ENCODE data around the gene SCTR.
A peak's percentile ranks its signal among the peaks of the same experiment; 100 is the strongest.

Gene SCTR

DNA sequence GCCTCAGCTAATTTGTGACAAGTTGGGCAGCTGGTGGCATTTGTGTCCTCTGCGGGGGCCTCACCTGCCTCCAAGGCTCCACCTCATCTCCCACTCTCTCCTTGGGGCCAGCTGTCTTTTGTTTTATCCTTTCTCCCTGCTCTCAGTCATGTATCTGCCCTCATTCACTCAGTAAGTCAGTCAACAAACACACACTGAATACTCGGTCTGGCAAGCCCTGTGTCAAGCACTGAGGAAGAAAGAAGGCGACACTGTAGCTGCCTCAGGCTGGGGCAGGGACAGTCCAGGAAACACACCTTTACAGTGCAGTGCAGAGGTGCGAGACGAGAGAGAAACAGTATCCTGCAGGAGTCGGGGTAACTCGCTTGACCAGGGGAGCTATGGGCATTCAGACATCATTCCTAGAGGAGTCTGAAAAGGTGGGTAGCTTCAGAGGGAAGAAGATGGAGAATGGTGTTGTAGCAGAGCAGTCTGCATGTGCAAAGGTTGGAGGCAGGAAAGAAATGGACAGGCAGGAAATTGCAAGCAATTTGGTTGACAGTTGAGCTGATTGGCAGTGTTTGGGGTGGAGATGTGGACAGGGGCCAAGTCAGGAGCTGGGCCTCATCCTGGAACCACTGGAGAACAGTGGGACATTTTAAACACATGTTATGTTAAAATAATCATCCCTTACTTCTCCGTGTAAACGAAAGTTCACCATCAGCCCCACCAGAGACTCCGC lies 34.9 kb downstream of the SCTR start:
- no peak overlapping the region for H3K27ac ChIP-seq (ENCODE audit: low read depth, low read length)
- H3K4me3 ChIP-seq (ENCODE audit: low read depth in 1 of 2, low read length in 2 of 2) = peak overlapping the region in 1 of 2 donors; percentile 22
- no peaks in the 10 kb centered on the region for H3K9me3 ChIP-seq (ENCODE audit: control insufficient read depth in 1 of 2, low read length in 2 of 2)
- no peaks in the 10 kb centered on the region for H3K36me3 ChIP-seq (ENCODE audit: control insufficient read depth in 1 of 2, insufficient read depth in 2 of 2, low read length in 2 of 2)
- H3K27me3 ChIP-seq (ENCODE audit: control insufficient read depth in 1 of 2, insufficient read depth in 2 of 2, low read length in 2 of 2) = peaks cover 0 to 7% of the 10 kb centered on the region in 2 donors
- H3K9ac ChIP-seq (ENCODE audit: low read depth in 1 of 2, low read length in 2 of 2) = no peak overlapping the region
- peaks cover 55 to 68% of the 10 kb centered on the region in 2 donors for H3K4me1 ChIP-seq (ENCODE audit: control insufficient read depth in 1 of 2, insufficient read depth in 2 of 2, low read length in 2 of 2)

DNA sequence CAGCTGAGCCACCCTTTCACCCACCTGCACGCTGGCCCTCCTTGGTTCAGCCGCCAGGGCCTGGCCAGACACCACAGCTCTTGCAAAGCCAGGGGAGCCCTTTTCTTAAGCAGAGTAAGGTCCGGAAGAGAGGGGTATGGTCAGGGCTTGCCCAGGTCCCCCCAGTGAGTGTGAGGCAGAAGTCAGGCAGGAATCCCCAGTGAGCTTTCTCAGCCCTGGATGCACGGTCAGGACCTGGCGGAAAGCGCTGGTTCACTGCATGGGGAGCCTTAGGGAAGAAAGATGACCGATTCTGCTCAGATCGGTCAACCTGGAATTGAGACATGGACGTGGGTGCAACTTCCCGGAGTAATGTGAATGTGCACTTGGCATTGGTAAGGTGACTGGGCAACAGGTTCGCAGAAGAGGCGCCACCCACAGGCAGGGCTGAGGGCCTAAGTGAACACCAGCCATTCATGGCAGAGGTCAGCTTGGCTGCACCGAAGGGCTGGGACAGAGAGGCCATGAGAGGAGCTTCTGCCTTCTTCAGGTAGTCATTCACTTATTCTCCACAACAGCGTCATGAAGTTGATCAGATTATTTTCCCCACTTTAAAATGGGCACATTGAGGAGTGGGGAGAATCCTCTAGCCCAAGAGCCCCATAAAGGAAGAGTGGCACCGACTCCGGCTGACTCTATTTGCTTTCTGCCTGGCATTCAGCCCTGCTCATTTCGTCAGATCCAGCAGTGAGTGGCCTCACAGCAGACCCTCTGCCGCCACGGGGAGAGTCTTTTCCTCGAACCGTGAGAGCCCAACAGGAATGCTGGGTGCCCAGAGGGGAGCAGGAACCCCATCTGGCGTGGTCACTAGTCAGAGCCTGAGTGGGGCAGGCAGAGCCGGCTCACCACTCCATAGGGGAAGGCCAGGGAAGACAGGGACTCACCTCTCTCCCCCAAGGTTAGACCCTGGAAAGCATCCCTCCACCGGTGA lies 35.8 kb downstream of the SCTR start:
- H3K27ac ChIP-seq (ENCODE audit: low read depth, low read length) = peak overlapping the region; percentile 73
- no peaks in the 10 kb centered on the region for H3K36me3 ChIP-seq (ENCODE audit: control insufficient read depth in 1 of 2, insufficient read depth in 2 of 2, low read length in 2 of 2)
- peak overlapping the region in 1 of 2 donors; percentile 15 for H3K4me3 ChIP-seq (ENCODE audit: low read depth in 1 of 2, low read length in 2 of 2)
- peaks cover 55 to 68% of the 10 kb centered on the region in 2 donors for H3K4me1 ChIP-seq (ENCODE audit: control insufficient read depth in 1 of 2, insufficient read depth in 2 of 2, low read length in 2 of 2)
- H3K9me3 ChIP-seq (ENCODE audit: control insufficient read depth in 1 of 2, low read length in 2 of 2) = no peaks in the 10 kb centered on the region
- peak overlapping the region; percentile 37 to 54 for H3K9ac ChIP-seq (ENCODE audit: low read depth in 1 of 2, low read length in 2 of 2)
- peaks cover 0 to 3% of the 10 kb centered on the region in 2 donors for H3K27me3 ChIP-seq (ENCODE audit: control insufficient read depth in 1 of 2, insufficient read depth in 2 of 2, low read length in 2 of 2)

GRCh38 chr2:119487434-119488244 lies 36.6 kb downstream of the SCTR start:
- Histone ChIP-seq H3K9ac (ENCODE audit: low read depth in 1 of 2, low read length in 2 of 2) (peak overlapping the region; percentile 54 to 56), H3K9me3 (ENCODE audit: control insufficient read depth in 1 of 2, low read length in 2 of 2) (no peaks in the 10 kb centered on the region), H3K27ac (ENCODE audit: low read depth, low read length) (peak overlapping the region; percentile 74), H3K27me3 (ENCODE audit: control insufficient read depth in 1 of 2, insufficient read depth in 2 of 2, low read length in 2 of 2) (peaks cover 0 to 3% of the 10 kb centered on the region in 2 donors), H3K36me3 (ENCODE audit: control insufficient read depth in 1 of 2, insufficient read depth in 2 of 2, low read length in 2 of 2) (no peaks in the 10 kb centered on the region), H3K4me3 (ENCODE audit: low read depth in 1 of 2, low read length in 2 of 2) (peak overlapping the region in 1 of 2 donors; percentile 15), H3K4me1 (ENCODE audit: control insufficient read depth in 1 of 2, insufficient read depth in 2 of 2, low read length in 2 of 2) (peaks cover 55 to 68% of the 10 kb centered on the region in 2 donors)

- Histone ChIP-seq H3K36me3 (ENCODE audit: control insufficient read depth in 1 of 2, insufficient read depth in 2 of 2, low read length in 2 of 2) (no peaks in the 10 kb centered on the region), H3K27ac (ENCODE audit: low read depth, low read length) (no peak overlapping the region), H3K9me3 (ENCODE audit: control insufficient read depth in 1 of 2, low read length in 2 of 2) (no peaks in the 10 kb centered on the region), H3K4me3 (ENCODE audit: low read depth in 1 of 2, low read length in 2 of 2) (no peak overlapping the region), H3K4me1 (ENCODE audit: control insufficient read depth in 1 of 2, insufficient read depth in 2 of 2, low read length in 2 of 2) (peaks cover 52 to 62% of the 10 kb centered on the region in 2 donors), H3K27me3 (ENCODE audit: control insufficient read depth in 1 of 2, insufficient read depth in 2 of 2, low read length in 2 of 2) (peaks cover 0 to 3% of the 10 kb centered on the region in 2 donors), H3K9ac (ENCODE audit: low read depth in 1 of 2, low read length in 2 of 2) (peak overlapping the region; percentile 33 to 56)
Measured at GRCh38 chr2:119486886-119487285, 37.4 kb downstream of the SCTR start.

- Histone ChIP-seq H3K36me3 (ENCODE audit: control insufficient read depth in 1 of 2, insufficient read depth in 2 of 2, low read length in 2 of 2) (no peaks in the 10 kb centered on the region), H3K9ac (ENCODE audit: low read depth in 1 of 2, low read length in 2 of 2) (peak overlapping the region in 1 of 2 donors; percentile 31), H3K4me3 (ENCODE audit: low read depth in 1 of 2, low read length in 2 of 2) (no peak overlapping the region), H3K9me3 (ENCODE audit: control insufficient read depth in 1 of 2, low read length in 2 of 2) (no peaks in the 10 kb centered on the region), H3K27me3 (ENCODE audit: control insufficient read depth in 1 of 2, insufficient read depth in 2 of 2, low read length in 2 of 2) (peaks cover 0 to 3% of the 10 kb centered on the region in 2 donors), H3K27ac (ENCODE audit: low read depth, low read length) (no peak overlapping the region), H3K4me1 (ENCODE audit: control insufficient read depth in 1 of 2, insufficient read depth in 2 of 2, low read length in 2 of 2) (peaks cover 55 to 66% of the 10 kb centered on the region in 2 donors)
Measured at GRCh38 chr2:119486196-119486827, 38.0 kb downstream of the SCTR start.

GRCh38 chr2:119485336-119486110 lies 38.8 kb downstream of the SCTR start:
- no peaks in the 10 kb centered on the region for H3K9me3 ChIP-seq (ENCODE audit: control insufficient read depth in 1 of 2, low read length in 2 of 2)
- H3K36me3 ChIP-seq (ENCODE audit: control insufficient read depth in 1 of 2, insufficient read depth in 2 of 2, low read length in 2 of 2) = no peaks in the 10 kb centered on the region
- H3K9ac ChIP-seq (ENCODE audit: low read depth in 1 of 2, low read length in 2 of 2) = no peak overlapping the region
- H3K27ac ChIP-seq (ENCODE audit: low read depth, low read length) = no peak overlapping the region
- H3K27me3 ChIP-seq (ENCODE audit: control insufficient read depth in 1 of 2, insufficient read depth in 2 of 2, low read length in 2 of 2) = peaks cover 0 to under 1% of the 10 kb centered on the region in 2 donors
- peaks cover 57 to 65% of the 10 kb centered on the region in 2 donors for H3K4me1 ChIP-seq (ENCODE audit: control insufficient read depth in 1 of 2, insufficient read depth in 2 of 2, low read length in 2 of 2)
- H3K4me3 ChIP-seq (ENCODE audit: low read depth in 1 of 2, low read length in 2 of 2) = no peak overlapping the region

GRCh38 chr2:119484834-119485233 lies 39.4 kb downstream of the SCTR start:
- H3K4me1 ChIP-seq (ENCODE audit: control insufficient read depth in 1 of 2, insufficient read depth in 2 of 2, low read length in 2 of 2) = peaks cover 52 to 58% of the 10 kb centered on the region in 2 donors
- H3K27me3 ChIP-seq (ENCODE audit: control insufficient read depth in 1 of 2, insufficient read depth in 2 of 2, low read length in 2 of 2) = no peaks in the 10 kb centered on the region
- H3K27ac ChIP-seq (ENCODE audit: low read depth, low read length) = no peak overlapping the region
- no peaks in the 10 kb centered on the region for H3K36me3 ChIP-seq (ENCODE audit: control insufficient read depth in 1 of 2, insufficient read depth in 2 of 2, low read length in 2 of 2)
- no peaks in the 10 kb centered on the region for H3K9me3 ChIP-seq (ENCODE audit: control insufficient read depth in 1 of 2, low read length in 2 of 2)
- no peak overlapping the region for H3K9ac ChIP-seq (ENCODE audit: low read depth in 1 of 2, low read length in 2 of 2)
- H3K4me3 ChIP-seq (ENCODE audit: low read depth in 1 of 2, low read length in 2 of 2) = no peak overlapping the region

DNA sequence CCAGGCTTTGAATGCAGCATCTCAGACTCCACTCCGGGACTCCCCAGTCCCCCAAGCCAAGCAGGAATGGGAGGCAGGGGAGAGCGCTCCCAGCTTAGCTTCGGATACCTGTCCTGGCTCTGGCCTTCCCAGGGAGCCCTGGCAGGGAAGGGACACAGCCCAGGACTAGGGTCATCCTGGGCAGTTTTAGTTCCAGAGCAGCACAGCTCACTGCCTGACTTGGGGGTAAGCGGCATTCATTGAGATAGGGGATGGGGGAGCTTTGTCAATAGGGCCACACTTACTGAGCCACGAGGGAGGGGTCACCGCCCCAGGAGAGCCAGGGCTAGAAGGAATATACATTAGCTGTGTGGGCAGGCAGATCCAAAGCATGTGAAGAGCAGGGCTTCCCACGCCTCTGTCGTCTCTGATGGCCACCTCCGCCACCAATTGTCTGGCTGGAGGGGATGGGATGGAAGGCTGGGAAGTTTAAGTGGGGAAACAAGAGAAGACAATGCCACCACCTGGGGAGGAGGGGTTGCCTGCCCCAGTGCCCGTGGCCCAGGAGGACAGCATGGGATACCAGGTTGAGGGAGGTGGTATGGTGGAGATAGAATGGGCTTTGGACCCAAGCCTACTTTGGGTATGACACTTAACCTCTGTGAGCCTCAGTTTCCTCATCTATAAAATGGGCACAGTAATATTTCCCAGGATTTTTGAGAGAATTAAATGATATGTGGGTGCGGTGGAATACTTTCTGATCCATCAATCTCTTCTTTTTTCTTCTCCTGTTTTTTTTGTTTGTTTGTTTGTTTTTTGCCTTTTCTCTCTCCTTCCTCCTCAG lies 40.2 kb downstream of the SCTR start:
- no peak overlapping the region for H3K4me3 ChIP-seq (ENCODE audit: low read depth in 1 of 2, low read length in 2 of 2)
- no peak overlapping the region for H3K27ac ChIP-seq (ENCODE audit: low read depth, low read length)
- H3K9ac ChIP-seq (ENCODE audit: low read depth in 1 of 2, low read length in 2 of 2) = no peak overlapping the region
- H3K4me1 ChIP-seq (ENCODE audit: control insufficient read depth in 1 of 2, insufficient read depth in 2 of 2, low read length in 2 of 2) = peaks cover 45 to 56% of the 10 kb centered on the region in 2 donors
- no peaks in the 10 kb centered on the region for H3K9me3 ChIP-seq (ENCODE audit: control insufficient read depth in 1 of 2, low read length in 2 of 2)
- H3K27me3 ChIP-seq (ENCODE audit: control insufficient read depth in 1 of 2, insufficient read depth in 2 of 2, low read length in 2 of 2) = no peaks in the 10 kb centered on the region
- no peaks in the 10 kb centered on the region for H3K36me3 ChIP-seq (ENCODE audit: control insufficient read depth in 1 of 2, insufficient read depth in 2 of 2, low read length in 2 of 2)

Measured in duodenal mucosa (tissue), 2 donors.